ENCODE data around the gene TSPAN12. TPM values are rescaled to one million over a fixed set of nuclear protein-coding genes. Genes with fewer than 3 reads are reported as not detected.

The TSPAN12 gene
- total RNA-seq, 1 donor from 2014 or later, result 16.3 TPM

DNA sequence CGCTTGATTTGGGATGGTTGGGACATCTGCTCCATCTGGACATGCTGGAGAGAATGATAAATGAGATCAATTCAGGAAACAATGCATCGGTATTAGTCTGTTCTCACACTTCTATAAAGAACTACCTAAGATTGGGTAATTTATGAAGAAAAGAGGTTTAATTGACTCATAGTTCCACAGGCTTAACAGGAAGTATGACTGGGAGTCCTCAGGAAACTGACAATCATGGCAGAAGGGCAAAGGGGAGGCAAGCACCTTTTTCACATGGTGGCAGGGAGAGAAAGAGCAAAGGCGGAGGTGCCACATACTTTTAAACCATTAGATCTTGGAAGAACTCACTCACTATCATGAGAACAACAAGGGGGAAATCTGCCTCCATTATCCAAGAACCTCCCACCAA lies 16.8 kb upstream of the TSPAN12 start:
- TF ChIP-seq, protein P1, sequence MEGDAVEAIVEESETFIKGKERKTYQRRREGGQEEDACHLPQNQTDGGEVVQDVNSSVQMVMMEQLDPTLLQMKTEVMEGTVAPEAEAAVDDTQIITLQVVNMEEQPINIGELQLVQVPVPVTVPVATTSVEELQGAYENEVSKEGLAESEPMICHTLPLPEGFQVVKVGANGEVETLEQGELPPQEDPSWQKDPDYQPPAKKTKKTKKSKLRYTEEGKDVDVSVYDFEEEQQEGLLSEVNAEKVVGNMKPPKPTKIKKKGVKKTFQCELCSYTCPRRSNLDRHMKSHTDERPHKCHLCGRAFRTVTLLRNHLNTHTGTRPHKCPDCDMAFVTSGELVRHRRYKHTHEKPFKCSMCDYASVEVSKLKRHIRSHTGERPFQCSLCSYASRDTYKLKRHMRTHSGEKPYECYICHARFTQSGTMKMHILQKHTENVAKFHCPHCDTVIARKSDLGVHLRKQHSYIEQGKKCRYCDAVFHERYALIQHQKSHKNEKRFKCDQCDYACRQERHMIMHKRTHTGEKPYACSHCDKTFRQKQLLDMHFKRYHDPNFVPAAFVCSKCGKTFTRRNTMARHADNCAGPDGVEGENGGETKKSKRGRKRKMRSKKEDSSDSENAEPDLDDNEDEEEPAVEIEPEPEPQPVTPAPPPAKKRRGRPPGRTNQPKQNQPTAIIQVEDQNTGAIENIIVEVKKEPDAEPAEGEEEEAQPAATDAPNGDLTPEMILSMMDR (conservative IDR thresholded peaks at IDR 0.05), result no peak
- no peak overlapping the region for H3K4me3 Mint-ChIP-seq
- peaks cover 18% of the 10 kb centered on the region for H3K4me1 Mint-ChIP-seq (ENCODE audit: unreplicated experiment)
- no peaks in the 10 kb centered on the region for H3K27me3 Mint-ChIP-seq
- H3K9me3 Mint-ChIP-seq, result peaks cover 5% of the 10 kb centered on the region
- no peak for DNase-seq (ENCODE audit: extremely low spot score, unreplicated experiment)
- H3K36me3 Mint-ChIP-seq, result no peaks in the 10 kb centered on the region
- no peak overlapping the region for H3K27ac Mint-ChIP-seq

DNA sequence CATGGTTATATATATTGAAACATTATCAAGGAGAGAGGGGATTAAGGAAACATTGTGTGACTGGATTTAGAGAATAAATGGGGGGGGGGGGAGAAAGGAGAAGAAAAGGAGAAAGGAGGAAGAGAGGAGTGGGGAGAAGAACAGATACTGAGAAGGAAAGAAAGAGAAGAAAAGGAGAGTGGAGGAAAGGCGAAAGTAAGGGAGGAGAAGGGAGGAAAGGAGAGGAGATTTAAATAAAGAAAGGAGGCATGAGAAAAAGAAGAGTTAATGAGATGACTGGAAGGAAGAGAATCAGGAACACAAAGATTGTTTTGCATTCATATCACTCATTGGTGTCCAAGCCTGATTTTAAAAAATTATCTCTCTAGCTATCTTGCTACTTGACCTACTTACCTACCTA lies 16.1 kb upstream of the TSPAN12 start:
- H3K27ac Mint-ChIP-seq, result no peak overlapping the region
- peaks cover 5% of the 10 kb centered on the region for H3K9me3 Mint-ChIP-seq
- peaks cover 18% of the 10 kb centered on the region for H3K4me1 Mint-ChIP-seq (ENCODE audit: unreplicated experiment)
- no peak for DNase-seq (ENCODE audit: extremely low spot score, unreplicated experiment)
- TF ChIP-seq, protein P1 (conservative IDR thresholded peaks at IDR 0.05), result no peak
- no peaks in the 10 kb centered on the region for H3K36me3 Mint-ChIP-seq
- no peak overlapping the region for H3K4me3 Mint-ChIP-seq
- H3K27me3 Mint-ChIP-seq, result no peaks in the 10 kb centered on the region

DNA sequence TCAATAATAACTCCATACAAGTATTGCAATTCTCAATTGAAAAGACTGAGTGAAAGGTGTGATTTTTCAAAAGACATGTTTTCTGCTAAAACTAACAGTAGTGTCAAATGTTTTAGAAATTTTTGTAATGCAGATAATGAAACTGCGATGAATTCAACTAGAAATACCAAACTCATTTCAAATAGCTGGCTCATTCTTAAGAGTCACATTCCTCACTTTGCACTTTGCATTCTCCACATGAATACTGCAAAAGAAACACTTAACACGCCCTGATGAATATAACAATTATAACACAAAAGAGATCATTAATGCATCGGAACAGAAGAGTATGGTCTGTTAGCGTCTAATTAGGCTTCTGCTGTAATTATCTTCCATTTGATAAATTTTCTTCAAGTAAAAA lies 15.5 kb upstream of the TSPAN12 start:
- no peak for DNase-seq (ENCODE audit: extremely low spot score, unreplicated experiment)
- Mint-ChIP-seq H3K9me3 (peaks cover 5% of the 10 kb centered on the region), H3K27ac (no peak overlapping the region), H3K36me3 (no peaks in the 10 kb centered on the region), H3K4me1 (ENCODE audit: unreplicated experiment) (peaks cover 18% of the 10 kb centered on the region), H3K4me3 (no peak overlapping the region), H3K27me3 (no peaks in the 10 kb centered on the region)
- TF ChIP-seq, protein P1 (conservative IDR thresholded peaks at IDR 0.05), result no peak

DNA sequence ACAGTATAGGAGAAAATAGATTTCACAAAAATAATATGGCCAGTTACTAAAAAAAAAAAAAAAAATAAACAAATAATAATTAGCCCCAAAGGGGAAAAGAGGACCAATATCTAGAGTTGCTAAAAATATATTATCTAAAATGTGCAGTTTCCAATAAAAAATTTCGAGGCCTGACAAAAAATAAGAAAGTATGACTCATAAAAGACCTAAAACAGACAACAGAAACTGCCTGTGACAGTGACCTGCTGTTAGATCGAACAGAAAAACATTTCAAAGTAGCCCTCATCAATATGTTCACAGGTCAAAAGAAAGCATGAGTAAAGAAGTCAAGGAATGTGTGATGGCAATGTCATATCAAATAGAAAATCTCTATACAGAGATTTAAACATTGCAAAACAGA lies 11.8 kb upstream of the TSPAN12 start:
- Mint-ChIP-seq H3K27me3 (no peaks in the 10 kb centered on the region), H3K9me3 (peaks cover 2% of the 10 kb centered on the region), H3K4me3 (no peak overlapping the region), H3K27ac (no peak overlapping the region), H3K4me1 (ENCODE audit: unreplicated experiment) (peaks cover 15% of the 10 kb centered on the region), H3K36me3 (no peaks in the 10 kb centered on the region)
- TF ChIP-seq, protein P1 (conservative IDR thresholded peaks at IDR 0.05), result no peak
- DNase-seq (ENCODE audit: extremely low spot score, unreplicated experiment), result no peak

DNA sequence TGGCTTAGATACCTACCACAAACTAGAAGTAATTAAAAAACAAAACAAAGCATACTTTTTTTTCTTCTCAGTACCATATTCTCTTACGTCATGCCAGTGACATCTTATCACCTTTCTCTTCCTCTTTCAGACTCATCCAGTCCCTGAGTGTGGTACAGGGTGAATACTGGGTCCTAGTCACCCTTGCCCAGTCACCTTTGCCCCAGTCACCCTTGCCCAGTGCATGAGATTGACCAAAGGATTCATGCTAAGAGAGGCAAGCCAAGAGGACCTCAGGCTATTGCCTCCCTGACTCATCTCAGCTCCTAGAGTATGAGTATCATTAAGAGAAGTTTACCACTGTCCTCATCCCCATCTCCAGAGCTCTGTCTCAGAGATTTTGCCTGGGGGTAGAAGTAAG lies 10.0 kb upstream of the TSPAN12 start:
- Mint-ChIP-seq H3K4me1 (ENCODE audit: unreplicated experiment) (peaks cover 5% of the 10 kb centered on the region), H3K27ac (no peak overlapping the region), H3K36me3 (no peaks in the 10 kb centered on the region), H3K9me3 (no peaks in the 10 kb centered on the region), H3K4me3 (no peak overlapping the region), H3K27me3 (no peaks in the 10 kb centered on the region)
- DNase-seq (ENCODE audit: extremely low spot score, unreplicated experiment), result no peak
- TF ChIP-seq, protein P1 (conservative IDR thresholded peaks at IDR 0.05), result no peak
